K562 treated with DMSO at 1 percent for 48 hours (cell line): ENCODE measurements around the gene ZDHHC7. TPM values are rescaled to one million over a fixed set of nuclear protein-coding genes. Genes with fewer than 3 reads are reported as not detected.

Experiments used
- total RNA-seq: library from RNA; unstranded; fragments of 300-600 nt; gene quantifications from 2 replicates; pipeline ENCODE4 v1.2.3, GENCODE V29; 2022; ENCODE audit warnings: low replicate concordance; ENCODE audit errors: extremely low read depth

The ZDHHC7 gene, protein sequence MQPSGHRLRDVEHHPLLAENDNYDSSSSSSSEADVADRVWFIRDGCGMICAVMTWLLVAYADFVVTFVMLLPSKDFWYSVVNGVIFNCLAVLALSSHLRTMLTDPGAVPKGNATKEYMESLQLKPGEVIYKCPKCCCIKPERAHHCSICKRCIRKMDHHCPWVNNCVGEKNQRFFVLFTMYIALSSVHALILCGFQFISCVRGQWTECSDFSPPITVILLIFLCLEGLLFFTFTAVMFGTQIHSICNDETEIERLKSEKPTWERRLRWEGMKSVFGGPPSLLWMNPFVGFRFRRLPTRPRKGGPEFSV
- not detected in 2 replicates for total RNA-seq

DNA sequence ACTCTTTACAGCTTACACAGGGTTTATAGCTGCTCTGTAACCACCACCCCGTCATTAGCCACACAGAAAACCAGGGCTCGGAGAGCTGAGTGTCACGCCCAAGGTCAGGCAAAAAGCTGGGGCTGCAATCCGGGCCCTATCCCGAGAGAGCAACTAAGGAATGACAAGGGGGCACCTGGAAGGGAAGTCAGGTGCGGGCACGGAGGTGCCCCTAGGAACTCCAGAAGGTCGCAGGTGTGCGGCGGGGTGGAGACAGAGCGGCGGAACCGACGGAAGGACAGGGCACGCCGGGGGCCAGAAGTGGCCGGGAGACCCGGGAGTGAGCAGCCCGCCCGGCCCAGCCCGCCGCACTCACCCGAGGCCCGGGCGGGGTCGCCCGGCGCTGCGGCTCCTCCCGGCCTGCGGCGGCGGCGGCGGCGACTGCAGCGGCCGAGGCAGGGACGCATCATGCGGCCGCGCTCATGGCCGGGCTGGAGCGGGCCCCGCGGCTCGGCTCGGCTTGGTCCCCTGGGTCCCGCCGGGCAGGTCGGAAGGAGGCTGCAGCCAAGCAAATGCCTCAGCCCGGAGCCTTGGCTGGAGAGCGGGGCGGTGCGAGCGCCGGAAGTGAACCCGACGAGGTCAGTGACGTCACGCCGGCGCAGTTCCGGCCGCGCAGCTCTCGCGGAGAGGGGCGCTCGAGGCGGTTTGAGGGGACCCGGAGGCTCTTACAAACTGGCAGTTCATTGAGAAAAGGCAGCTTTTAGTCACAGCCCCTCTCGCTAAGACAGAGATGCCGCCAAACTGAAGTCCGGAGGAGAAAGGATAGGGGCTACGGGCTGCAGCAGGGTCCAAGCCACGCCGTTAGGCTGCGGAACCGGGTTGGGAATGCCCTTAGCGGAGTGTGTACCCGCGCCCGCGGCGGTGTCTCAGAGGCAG lies at the start of gene ZDHHC7:
Gene ZDHHC7, minus strand, starts transcription at position 605 of the 915 bp plus-strand sequence. CDS start 20,917 bp downstream, outside the sequence.

DNA sequence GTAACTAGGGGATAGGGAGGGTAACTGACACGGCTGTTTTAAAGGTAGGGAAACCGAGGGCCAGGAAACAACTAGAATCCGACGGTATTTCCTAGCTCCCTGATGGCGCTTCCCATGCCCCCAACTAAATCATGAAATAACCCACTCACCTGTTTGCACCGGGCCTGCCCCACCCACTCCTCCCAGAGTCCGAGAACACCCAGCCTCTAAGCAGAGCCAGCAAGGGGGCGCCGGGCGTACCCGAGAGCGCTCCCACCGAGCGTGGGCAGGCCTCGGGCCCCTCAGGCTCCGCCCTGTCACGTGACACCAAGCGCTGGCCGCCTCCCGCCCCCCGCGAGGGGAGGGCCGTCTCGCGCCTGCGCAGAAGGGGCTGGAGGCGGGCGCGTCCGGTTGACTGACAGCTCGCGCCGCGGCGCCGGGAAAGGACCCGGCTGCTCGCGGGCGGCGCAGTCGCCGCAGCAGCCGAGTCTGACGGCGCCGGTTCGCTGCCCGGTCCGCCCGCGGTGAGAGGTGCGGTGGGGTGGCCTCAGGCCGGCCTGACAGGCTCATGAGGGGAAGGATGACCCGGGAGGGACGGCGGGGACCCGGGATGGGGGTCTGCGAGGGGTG lies 16.1 kb upstream of the ZDHHC7 start, which contains the start of gene KIAA0513:
Gene KIAA0513, plus strand, starts transcription at position 447 of the 609 bp plus-strand sequence. CDS start 39,277 bp downstream, outside the sequence.

Other genes with a start within 250 kb of the ZDHHC7 start
- not detected in 2 replicates for gene CRISPLD2, start 191.6 kb downstream of the ZDHHC7 start, total RNA-seq
- gene KIAA0513, start 16.3 kb upstream of the ZDHHC7 start, total RNA-seq: not detected in 2 replicates
- not detected in 2 replicates for gene CIBAR2, start 100.9 kb upstream of the ZDHHC7 start, total RNA-seq